HepG2 (cell line): ENCODE data around the gene HNRNPF. TPM values are rescaled to one million over a fixed set of nuclear protein-coding genes. Genes with fewer than 3 reads are reported as not detected.

Experiments
- ATF7-NPFF ChIP-seq: sonication (generic); formaldehyde crosslinking; IDR thresholded peaks from 2 replicates; pipeline ENCODE4 v1.8.1; 2023; ENCODE audit warnings: mild to moderate bottlenecking, low read depth, missing genetic modification reagents, moderate library complexity
- IKZF1 ChIP-seq: fragments of 450-650 bp; IDR thresholded peaks from 2 replicates; pipeline ENCODE4 v1.7.1; 2016
- SKIL ChIP-seq: sonication (generic); formaldehyde crosslinking; IDR thresholded peaks from 2 replicates; pipeline ENCODE4 v1.8.0; 2022; ENCODE audit warnings: missing genetic modification reagents, mild to moderate bottlenecking, moderate library complexity, borderline replicate concordance
- ZBTB46 ChIP-seq: sonication (generic); formaldehyde crosslinking; IDR thresholded peaks from 2 replicates; pipeline ENCODE4 v1.4.0; 2020; ENCODE audit warnings: mild to moderate bottlenecking, missing genetic modification reagents, borderline replicate concordance
- ZIK1 ChIP-seq: sonication (generic); formaldehyde crosslinking; IDR thresholded peaks from 2 replicates; pipeline ENCODE4 v1.5.0; 2020; ENCODE audit warnings: mild to moderate bottlenecking, low read depth, missing genetic modification reagents, borderline replicate concordance
- ZNF784 ChIP-seq: sonication (generic); formaldehyde crosslinking; IDR thresholded peaks from 2 replicates; pipeline ENCODE4 v1.5.1; 2020; ENCODE audit warnings: missing genetic modification reagents, mild to moderate bottlenecking, borderline replicate concordance
- ZUFSP ChIP-seq: sonication (generic); formaldehyde crosslinking; IDR thresholded peaks from 2 replicates; pipeline ENCODE4 v1.9.0; 2021; ENCODE audit warnings: missing genetic modification reagents, mild to moderate bottlenecking, borderline replicate concordance
- polyA plus RNA-seq, 8 experiments: library from polyadenylated mRNA; depleted of rRNA in 3 of 8; stranded (reverse) in 7 of 8; unstranded in 1 of 8; fragments of >200 nt; fragmentation: Illumina TruSeq in 4 of 8; extraction: Trizol in 4 of 8; gene quantifications; 2 replicates each; pipeline versions ENCODE4 v1.2.1 to v1.2.3, GENCODE V29; 2011 to 2016; ENCODE audit warnings: low read depth in 4 of 8, missing spikeins in 1 of 8, mixed read lengths in 1 of 8; ENCODE audit not compliant: insufficient read depth in 1 of 8
- total RNA-seq, 5 experiments: library from RNA; depleted of rRNA; stranded (reverse); fragments of >200 nt; fragmentation: Illumina TruSeq; extraction: Trizol; gene quantifications; 2 replicates each; pipeline ENCODE4 v1.2.3, GENCODE V29; 2016; ENCODE audit warnings: low read depth in 1 of 5
- TF ChIP-seq, protein P1 (sequence below): sonication (generic); formaldehyde crosslinking; IDR thresholded peaks from 2 replicates; pipeline ENCODE4 v1.9.0; 2021; ENCODE audit warnings: mild to moderate bottlenecking, missing genetic modification reagents
- TF ChIP-seq, protein P2 (sequence below): IDR thresholded peaks from 2 replicates; pipeline ENCODE4 v1.6.1; 2016
- TF ChIP-seq, protein P3 (sequence below): sonication (generic); formaldehyde crosslinking; IDR thresholded peaks from 2 replicates; pipeline ENCODE4 v1.5.0; 2020; ENCODE audit warnings: mild to moderate bottlenecking, missing genetic modification reagents, moderate library complexity

Gene HNRNPF
- total and polyA plus RNA-seq, 2 of the 13 experiments (the other 11 are each of a cell fraction or from before 2014, with no cell fraction given) = 166 to 308 TPM

GRCh38 chr10:43420369-43421200 is 11.6 kb upstream of the HNRNPF start (continued):
- TF ChIP-seq, protein P1, sequence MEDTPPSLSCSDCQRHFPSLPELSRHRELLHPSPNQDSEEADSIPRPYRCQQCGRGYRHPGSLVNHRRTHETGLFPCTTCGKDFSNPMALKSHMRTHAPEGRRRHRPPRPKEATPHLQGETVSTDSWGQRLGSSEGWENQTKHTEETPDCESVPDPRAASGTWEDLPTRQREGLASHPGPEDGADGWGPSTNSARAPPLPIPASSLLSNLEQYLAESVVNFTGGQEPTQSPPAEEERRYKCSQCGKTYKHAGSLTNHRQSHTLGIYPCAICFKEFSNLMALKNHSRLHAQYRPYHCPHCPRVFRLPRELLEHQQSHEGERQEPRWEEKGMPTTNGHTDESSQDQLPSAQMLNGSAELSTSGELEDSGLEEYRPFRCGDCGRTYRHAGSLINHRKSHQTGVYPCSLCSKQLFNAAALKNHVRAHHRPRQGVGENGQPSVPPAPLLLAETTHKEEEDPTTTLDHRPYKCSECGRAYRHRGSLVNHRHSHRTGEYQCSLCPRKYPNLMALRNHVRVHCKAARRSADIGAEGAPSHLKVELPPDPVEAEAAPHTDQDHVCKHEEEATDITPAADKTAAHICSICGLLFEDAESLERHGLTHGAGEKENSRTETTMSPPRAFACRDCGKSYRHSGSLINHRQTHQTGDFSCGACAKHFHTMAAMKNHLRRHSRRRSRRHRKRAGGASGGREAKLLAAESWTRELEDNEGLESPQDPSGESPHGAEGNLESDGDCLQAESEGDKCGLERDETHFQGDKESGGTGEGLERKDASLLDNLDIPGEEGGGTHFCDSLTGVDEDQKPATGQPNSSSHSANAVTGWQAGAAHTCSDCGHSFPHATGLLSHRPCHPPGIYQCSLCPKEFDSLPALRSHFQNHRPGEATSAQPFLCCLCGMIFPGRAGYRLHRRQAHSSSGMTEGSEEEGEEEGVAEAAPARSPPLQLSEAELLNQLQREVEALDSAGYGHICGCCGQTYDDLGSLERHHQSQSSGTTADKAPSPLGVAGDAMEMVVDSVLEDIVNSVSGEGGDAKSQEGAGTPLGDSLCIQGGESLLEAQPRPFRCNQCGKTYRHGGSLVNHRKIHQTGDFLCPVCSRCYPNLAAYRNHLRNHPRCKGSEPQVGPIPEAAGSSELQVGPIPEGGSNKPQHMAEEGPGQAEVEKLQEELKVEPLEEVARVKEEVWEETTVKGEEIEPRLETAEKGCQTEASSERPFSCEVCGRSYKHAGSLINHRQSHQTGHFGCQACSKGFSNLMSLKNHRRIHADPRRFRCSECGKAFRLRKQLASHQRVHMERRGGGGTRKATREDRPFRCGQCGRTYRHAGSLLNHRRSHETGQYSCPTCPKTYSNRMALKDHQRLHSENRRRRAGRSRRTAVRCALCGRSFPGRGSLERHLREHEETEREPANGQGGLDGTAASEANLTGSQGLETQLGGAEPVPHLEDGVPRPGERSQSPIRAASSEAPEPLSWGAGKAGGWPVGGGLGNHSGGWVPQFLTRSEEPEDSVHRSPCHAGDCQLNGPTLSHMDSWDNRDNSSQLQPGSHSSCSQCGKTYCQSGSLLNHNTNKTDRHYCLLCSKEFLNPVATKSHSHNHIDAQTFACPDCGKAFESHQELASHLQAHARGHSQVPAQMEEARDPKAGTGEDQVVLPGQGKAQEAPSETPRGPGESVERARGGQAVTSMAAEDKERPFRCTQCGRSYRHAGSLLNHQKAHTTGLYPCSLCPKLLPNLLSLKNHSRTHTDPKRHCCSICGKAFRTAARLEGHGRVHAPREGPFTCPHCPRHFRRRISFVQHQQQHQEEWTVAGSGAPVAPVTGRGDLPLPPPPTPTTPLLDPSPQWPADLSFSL (CRISPR knock-in tag) = peak; percentile 37; the same call in 1 of the 2 replicates
- TF ChIP-seq, protein P2, sequence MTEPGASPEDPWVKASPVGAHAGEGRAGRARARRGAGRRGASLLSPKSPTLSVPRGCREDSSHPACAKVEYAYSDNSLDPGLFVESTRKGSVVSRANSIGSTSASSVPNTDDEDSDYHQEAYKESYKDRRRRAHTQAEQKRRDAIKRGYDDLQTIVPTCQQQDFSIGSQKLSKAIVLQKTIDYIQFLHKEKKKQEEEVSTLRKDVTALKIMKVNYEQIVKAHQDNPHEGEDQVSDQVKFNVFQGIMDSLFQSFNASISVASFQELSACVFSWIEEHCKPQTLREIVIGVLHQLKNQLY (CRISPR knock-in tag) = peak; percentile 97
- TF ChIP-seq, protein P3, sequence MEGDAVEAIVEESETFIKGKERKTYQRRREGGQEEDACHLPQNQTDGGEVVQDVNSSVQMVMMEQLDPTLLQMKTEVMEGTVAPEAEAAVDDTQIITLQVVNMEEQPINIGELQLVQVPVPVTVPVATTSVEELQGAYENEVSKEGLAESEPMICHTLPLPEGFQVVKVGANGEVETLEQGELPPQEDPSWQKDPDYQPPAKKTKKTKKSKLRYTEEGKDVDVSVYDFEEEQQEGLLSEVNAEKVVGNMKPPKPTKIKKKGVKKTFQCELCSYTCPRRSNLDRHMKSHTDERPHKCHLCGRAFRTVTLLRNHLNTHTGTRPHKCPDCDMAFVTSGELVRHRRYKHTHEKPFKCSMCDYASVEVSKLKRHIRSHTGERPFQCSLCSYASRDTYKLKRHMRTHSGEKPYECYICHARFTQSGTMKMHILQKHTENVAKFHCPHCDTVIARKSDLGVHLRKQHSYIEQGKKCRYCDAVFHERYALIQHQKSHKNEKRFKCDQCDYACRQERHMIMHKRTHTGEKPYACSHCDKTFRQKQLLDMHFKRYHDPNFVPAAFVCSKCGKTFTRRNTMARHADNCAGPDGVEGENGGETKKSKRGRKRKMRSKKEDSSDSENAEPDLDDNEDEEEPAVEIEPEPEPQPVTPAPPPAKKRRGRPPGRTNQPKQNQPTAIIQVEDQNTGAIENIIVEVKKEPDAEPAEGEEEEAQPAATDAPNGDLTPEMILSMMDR (CRISPR knock-in tag) = no peak; the same call in none of the 2 replicates
- TF ChIP-seq ZIK1 (CRISPR knock-in tag) = peak; percentile 94; the same call in 1 of the 2 replicates
- peak; percentile 91 for TF ChIP-seq SKIL
- peak; percentile 94; the same call in 1 of the 2 replicates for TF ChIP-seq ZNF784 (CRISPR knock-in tag)
- TF ChIP-seq ZUFSP (CRISPR knock-in tag) = no peak
- TF ChIP-seq ZBTB46 (CRISPR knock-in tag) = no peak
- no peak for TF ChIP-seq IKZF1
- TF ChIP-seq ATF7-NPFF (CRISPR knock-in tag) = peak; percentile 96
